KG1 (cell line): ENCODE data around the gene TPBGL.
A peak's percentile ranks its signal among the peaks of the same experiment; 100 is the strongest.
"Not testable (repeated sequence)": the region's sequence is repeated elsewhere in the genome, so short reads cannot be mapped to it uniquely, and the experiment has no call there.

Experiments used
- DNase-seq: peaks from one replicate; lab custom pipeline; 2025; lab: John Stamatoyannopoulos, UW

Gene TPBGL

GRCh38 chr11:75272821-75273301, 32.3 kb downstream of the TPBGL start:
- DNase-seq = no peak

DNA sequence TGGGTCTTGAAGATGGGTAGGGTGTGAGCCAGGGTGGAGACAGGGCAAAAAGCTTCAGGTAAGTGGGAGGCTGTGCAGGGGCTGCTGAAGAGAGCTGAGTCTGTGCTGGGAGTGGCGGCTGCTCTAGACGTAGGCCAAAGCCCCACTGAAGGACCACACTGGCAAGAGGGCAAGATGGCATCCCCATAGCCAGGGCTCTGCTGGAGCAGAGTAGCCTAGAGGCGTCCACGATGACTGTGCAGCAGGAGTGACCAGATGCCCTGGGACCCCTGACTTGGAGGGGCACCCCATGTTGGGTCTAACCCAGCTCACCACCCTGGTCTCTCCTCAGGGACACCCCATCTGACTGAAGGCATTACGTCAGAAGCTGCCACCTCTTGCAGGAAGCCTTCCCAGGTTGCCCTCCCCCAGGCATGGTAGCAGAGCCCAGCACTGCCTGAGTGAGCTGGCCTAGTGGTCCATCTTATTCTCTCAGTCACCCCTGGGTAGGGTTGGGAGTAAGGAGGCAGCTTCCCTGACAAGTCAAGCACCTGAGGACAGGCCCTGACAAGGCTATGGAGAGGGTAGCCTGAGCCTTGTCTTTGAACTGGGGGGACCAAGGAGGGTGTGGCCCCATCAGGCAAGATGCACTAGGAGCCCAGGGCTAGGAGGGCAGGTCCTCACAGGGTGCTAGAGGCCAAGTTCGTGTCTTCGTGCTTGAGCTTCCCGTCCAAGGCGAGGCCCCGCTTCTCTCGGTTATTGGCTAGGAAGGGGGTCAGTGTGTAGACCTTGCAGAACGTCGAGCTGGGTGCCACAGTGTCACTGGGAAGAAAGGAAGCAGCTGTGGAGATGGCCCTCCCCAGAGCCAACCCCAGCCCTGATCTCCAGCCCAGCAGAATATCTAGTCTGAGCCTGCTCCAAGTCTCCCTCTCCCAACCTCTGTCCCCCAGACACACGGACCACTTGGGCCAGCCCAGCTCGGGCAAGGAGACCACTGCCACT, 33.1 kb downstream of the TPBGL start:
- no peak for DNase-seq

DNA sequence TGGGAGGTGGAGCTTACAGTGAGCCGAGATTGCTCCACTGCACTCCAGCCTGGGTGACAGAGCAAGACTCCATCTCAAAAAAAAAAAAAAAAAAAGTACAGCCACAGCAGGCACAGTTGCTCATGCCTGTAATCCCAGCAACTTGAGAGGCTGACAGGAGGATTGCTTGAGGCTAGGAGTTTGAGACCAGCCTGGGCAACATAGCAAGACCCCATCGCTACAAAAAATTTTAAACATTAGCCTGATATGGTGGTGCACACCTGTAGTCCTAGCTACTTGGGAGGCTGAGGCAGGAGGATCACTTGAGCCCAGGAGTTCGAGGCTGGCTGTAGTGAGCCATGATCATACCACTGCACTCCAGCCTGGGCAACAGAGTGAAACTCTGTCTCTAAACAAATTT, 34.1 kb downstream of the TPBGL start:
- not testable (repeated sequence) for DNase-seq

- peak; percentile 86 for DNase-seq
Measured at GRCh38 chr11:75275581-75275980, 35.0 kb downstream of the TPBGL start.

GRCh38 chr11:75276186-75276585, 35.6 kb downstream of the TPBGL start:
- no peak for DNase-seq

GRCh38 chr11:75276686-75277085, 36.1 kb downstream of the TPBGL start:
- DNase-seq = no peak

- no peak for DNase-seq
Measured at GRCh38 chr11:75277211-75277805, 36.7 kb downstream of the TPBGL start.

- no peak for DNase-seq
Measured at GRCh38 chr11:75277991-75278790, 37.6 kb downstream of the TPBGL start.

DNA sequence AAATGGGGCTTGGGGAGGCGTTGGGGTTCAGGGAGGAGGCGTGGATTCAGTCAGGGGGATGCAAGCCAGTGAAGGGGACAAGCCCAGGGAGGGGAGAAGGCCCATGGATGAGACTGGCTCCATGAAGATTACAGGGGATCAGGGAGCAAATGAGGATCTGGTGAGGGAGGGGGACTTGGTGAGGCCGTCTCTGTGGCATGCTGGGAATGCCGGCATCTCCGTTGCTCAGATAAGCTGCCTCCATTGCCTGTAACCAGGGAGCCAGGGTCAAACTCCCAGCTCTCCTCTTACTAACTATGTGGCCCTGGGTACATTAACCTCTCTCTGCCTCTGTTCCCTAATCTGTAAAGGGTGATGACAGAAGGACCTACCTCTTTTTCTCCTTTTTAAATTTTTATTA, 38.7 kb downstream of the TPBGL start:
- no peak for DNase-seq

DNA sequence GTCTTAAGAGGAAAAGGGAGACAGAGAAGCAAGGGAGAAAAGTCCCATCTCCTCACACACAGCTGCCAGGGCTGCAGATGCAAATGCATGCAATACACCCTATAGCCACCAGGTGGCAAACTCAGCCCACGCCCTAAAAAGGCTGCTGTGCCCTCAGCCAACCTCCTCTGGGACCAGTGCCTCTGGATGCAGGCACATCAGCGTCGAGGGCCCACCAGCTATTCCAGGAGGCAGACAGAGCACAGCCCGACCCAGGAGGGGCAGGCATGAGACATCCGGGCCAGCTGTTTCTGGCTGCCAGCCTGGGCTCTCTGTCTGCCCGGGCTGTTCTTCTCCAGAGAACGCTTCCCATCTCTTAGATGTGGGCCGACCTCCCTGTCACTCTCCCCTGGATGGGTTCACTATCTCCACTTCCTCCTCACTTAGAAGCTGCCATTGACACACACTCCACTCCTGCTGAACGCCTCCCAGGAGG, 39.7 kb downstream of the TPBGL start:
- DNase-seq = peak; percentile 56

DNA sequence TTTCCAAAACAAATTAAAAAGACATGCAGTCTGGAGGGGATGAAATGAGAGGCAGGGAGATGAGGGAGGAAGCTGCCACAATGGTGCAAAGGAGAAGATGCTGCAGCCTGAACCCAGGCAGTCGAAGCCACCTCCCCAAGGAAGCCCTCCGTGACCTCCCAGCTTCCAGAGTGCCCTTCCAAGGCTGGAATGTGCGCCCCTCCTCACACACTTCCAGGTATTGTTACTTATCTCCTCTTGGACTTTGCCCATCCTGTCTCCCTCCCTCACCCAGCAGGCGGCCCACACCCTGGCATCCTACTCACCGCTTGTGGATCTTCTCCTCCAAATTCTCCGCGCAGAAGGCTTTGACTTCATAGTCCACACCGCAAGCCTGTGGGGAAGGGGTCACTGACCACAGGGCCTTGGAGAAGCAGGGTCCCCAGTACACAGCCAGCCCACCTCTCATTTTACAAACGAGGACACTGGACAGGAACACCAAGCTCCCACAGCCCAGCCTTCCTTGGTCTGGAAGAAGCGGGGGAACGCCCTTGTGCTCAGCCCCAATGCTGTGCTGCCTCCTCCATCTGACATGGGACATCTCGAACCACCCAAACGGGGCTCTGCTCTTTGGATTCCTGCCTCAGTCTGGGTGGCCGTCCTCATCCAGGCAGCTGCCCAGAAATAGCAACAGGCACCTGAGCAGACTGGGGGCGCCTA, 40.3 kb downstream of the TPBGL start:
- DNase-seq = no peak

DNA sequence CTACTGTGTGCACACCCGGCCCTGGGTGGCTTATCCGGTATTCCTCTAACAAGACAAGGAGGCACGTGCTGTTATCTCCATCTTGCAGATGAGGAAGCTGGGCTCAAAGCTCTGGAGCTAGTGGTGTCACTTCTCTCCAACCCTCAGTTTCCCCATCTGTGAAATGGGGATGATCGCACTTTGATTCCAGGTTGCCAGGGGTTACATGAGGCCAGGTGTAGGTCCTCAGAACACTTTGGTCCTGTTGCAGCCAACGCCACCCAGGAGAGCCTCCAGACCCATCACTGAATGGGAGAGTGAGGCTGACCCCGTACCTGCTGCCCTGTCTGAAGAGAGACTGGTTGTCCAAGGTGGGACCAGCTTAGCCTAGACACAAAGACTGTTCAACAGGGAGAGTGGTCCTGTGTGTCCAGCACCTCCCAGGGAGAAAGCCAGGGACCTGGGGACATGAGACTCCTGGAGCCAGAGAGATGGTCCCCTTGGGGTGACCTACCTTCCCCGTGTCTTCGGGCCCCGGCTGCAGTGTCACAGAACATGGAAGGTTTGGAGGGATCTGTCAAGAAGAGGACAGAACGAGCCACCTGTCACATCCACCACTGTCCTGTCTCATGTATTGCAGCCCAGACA, 41.0 kb downstream of the TPBGL start:
- no peak for DNase-seq

- DNase-seq = no peak
Measured at GRCh38 chr11:75283391-75283931, 42.9 kb downstream of the TPBGL start.

GRCh38 chr11:75285776-75286360, 45.3 kb downstream of the TPBGL start:
- DNase-seq = no peak

- DNase-seq = no peak
Measured at GRCh38 chr11:75286826-75287465, 46.4 kb downstream of the TPBGL start.

- DNase-seq = no peak
Measured at GRCh38 chr11:75287579-75287978, 47.0 kb downstream of the TPBGL start.

- no peak for DNase-seq
Measured at GRCh38 chr11:75289511-75289760, 48.9 kb downstream of the TPBGL start.

DNA sequence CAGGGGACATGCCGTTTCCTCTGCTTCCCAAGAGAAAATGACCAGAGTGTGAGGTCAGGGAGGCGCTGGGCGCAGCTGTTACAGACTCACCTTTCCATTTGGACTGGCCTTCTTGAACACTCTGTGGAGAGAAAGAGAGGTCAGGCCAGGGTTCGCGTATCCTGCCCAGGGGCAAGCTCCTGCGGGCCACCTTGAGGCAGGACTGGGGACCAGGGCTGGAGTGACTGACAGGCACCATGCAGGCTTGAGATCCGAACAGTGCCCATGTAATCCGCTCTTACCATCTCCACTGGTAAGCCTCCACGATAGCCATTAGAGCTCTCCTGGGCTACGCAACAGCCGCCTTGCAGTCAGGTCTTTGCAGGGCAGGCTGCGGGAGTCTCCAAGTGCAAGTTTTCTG, 49.3 kb downstream of the TPBGL start:
- no peak for DNase-seq

- no peak for DNase-seq
Measured at GRCh38 chr11:75291741-75292140, 51.2 kb downstream of the TPBGL start.

DNA sequence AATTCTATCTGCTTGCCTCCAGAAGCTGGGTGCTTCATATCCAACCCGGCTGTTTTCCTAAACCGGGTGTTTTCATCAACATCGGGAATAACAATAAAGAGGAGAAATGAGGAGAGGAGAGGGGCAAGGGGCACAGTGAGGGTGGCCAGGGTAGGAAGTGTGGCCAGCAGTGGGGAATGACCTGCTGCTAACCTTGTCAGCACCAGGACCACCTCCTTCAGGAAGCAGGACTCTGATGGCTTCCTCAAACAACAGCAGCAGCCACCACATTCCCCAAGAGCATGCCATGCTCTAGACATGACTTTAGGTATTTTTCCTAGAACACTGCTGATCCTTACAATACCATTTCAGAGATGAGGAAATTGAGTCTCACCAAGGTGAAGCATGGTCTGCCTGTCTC, 52.4 kb downstream of the TPBGL start:
- no peak for DNase-seq
